Esophagus muscularis mucosa (tissue), 3 donors: ENCODE measurements around the gene KLF18.

Experiments
- EP300 ChIP-seq: sonication (generic); formaldehyde crosslinking; IDR thresholded peaks from one replicate; pipeline ENCODE4 v1.6.1; 2017; ENCODE audit warnings: antibody characterized with exemption
- TF ChIP-seq, protein P1 (sequence below), 3 experiments: fragments of 200-600 bp in 2 of 3; fragments of 450-650 bp in 1 of 3; sonication (generic) in 2 of 3; IDR thresholded peaks; one replicate each; pipeline ENCODE4 v1.5.1; 2017 to 2019; ENCODE audit warnings: antibody characterized with exemption in 3 of 3, mild to moderate bottlenecking in 2 of 3, moderate library complexity in 1 of 3

DNA sequence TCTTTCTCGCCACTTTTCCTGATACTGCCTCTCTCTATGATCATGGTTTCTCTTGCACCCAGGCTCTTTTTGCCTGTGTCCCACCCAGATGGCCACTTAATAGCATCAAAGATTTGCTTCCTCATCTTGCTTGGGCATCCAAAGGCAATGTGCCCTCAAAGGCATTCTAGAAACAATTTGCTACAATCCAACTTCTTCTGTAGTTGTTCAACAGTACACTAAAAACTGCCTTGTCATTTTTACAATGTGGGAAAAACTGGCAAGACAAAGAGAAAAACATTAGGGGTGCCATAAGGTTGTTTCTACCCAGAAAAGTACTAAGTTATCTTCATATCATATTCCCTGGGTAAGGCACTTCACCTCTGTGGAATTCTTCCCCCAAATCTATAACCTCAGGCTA, 16.5 kb upstream of the KLF18 start:
- TF ChIP-seq, protein P1, sequence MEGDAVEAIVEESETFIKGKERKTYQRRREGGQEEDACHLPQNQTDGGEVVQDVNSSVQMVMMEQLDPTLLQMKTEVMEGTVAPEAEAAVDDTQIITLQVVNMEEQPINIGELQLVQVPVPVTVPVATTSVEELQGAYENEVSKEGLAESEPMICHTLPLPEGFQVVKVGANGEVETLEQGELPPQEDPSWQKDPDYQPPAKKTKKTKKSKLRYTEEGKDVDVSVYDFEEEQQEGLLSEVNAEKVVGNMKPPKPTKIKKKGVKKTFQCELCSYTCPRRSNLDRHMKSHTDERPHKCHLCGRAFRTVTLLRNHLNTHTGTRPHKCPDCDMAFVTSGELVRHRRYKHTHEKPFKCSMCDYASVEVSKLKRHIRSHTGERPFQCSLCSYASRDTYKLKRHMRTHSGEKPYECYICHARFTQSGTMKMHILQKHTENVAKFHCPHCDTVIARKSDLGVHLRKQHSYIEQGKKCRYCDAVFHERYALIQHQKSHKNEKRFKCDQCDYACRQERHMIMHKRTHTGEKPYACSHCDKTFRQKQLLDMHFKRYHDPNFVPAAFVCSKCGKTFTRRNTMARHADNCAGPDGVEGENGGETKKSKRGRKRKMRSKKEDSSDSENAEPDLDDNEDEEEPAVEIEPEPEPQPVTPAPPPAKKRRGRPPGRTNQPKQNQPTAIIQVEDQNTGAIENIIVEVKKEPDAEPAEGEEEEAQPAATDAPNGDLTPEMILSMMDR (IDR thresholded peaks at IDR 0.05) = no peak
- no peak for TF ChIP-seq EP300
